ENCODE results near the gene CACNA1F.

DNA sequence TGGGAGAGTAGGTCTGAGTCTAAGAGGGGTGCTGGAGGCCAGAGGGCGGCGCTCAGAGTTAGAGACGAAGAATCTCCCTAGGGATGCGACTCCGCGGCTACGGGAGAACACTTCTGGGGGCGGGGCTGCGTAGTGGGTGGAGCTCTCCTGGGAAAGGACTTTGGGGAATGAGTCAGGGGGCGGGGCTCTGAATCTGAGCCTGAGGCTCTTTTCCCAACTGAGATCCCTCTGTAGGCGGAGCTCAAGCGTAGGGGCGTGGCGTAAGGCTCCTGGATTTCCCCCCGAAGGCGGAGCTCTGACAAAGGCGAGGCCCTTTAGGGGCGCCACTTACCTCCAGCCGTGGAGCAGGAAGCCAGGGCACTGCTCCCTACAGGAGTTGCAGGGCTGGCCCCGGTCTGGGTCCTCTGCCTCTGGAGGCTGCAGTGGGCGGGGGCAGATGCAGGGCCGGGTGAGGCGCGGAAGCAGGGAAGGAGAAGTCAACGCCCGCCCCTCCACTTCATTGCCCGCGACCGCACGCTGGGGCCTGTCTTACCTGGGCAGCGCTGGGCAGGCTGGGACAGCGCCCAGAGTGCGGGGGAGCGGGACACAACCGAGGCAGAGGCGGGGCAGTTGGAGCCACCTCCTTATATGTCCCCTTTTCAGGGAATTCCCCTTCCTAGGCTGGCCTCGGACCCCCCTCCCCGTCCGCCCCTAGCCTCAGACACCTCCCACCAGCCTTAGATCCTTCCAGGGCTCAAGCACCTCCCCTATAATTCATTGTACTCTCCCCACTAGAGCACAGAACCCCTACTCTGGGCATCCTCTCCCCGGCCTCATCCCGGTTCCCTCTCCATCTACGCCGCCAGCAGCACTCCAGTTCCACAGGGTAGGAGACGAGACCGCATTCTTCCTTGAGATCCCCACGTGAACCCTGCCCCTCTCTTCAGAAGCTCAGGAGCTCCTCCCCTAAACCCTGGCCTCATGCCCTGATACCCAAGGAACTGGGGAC lies 48.6 kb downstream of the CACNA1F start:
- TF ChIP-seq, protein P1, sequence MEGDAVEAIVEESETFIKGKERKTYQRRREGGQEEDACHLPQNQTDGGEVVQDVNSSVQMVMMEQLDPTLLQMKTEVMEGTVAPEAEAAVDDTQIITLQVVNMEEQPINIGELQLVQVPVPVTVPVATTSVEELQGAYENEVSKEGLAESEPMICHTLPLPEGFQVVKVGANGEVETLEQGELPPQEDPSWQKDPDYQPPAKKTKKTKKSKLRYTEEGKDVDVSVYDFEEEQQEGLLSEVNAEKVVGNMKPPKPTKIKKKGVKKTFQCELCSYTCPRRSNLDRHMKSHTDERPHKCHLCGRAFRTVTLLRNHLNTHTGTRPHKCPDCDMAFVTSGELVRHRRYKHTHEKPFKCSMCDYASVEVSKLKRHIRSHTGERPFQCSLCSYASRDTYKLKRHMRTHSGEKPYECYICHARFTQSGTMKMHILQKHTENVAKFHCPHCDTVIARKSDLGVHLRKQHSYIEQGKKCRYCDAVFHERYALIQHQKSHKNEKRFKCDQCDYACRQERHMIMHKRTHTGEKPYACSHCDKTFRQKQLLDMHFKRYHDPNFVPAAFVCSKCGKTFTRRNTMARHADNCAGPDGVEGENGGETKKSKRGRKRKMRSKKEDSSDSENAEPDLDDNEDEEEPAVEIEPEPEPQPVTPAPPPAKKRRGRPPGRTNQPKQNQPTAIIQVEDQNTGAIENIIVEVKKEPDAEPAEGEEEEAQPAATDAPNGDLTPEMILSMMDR (IDR thresholded peaks at IDR 0.05; ENCODE audit: low read length): no peak
- TF ChIP-seq EZH2 (IDR thresholded peaks at IDR 0.05; ENCODE audit: borderline replicate concordance, low read length): no peak

All from OCI-LY1 (cell line).